GM12892 (cell line): ENCODE results near the gene SPNS3.
A peak's percentile ranks its signal among the peaks of the same experiment; 100 is the strongest.

Source experiments
- DNase-seq: peaks from one replicate; pipeline ENCODE4 v3.0.0; 2011; ENCODE audit not compliant: insufficient read length
- FAIRE-seq: peaks from 2 replicates; lab custom pipeline; 2011; peaks lifted over from hg19 to GRCh38; lab: Jason Lieb, UNC
- POLR2A ChIP-seq: IDR thresholded peaks from 2 replicates; pipeline ENCODE4 v1.6.1; 2011; ENCODE audit warnings: low read depth, low read length, control low read depth
- POLR2AphosphoS5 ChIP-seq: IDR thresholded peaks from 2 replicates; pipeline ENCODE4 v1.6.1; 2011; ENCODE audit warnings: low read depth, low read length, control low read depth
- TAF1 ChIP-seq: IDR thresholded peaks from 2 replicates; pipeline ENCODE4 v1.6.1; 2011; ENCODE audit warnings: low read depth, mild to moderate bottlenecking, control low read depth, low read length, borderline replicate concordance

The SPNS3 gene

DNA sequence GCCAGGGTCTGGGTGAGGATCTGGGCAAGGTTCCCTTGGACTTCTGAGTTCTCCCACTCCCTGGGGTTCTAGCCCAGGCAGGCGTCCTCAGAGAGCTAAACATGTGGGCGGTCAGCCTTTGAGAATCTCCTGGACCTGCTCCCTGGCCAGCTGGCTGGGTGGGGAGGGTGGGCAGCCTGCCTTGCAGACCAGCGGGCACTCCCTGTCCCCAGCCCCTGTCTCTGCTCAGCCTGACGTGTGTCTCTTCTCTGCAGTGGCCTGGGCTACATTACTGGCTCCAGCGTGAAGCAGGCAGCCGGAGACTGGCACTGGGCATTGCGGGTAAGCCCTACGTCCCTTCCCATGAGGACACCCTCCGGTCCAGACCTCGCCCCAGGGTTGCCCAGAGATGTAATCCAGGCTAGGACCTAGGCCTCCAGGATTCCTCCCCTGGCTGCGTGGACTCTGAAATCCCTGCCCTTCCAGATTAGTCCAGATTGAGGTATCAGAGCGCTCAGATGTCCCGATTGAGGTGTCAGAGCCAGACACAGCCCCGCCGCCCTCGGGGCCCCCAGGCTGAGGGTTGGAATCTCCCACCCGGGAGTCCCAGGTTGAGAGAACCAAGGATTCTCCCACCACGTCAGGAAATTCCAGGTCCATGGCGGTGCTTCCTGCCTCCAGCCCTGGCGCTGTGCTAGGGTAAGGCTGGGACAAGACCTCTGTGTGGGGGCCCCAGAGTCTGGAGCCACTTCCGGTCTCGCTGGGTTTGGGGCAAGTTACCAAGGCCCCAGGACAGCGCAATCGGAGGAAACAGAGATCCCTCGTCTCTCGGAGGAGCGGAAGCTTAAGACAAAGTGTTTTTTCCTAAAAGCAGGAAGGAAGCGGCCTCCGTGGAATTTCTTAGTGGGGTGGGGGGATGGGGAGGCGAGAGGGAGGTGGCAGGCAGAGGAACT lies 97.3 kb downstream of the SPNS3 start:
- FAIRE-seq = no peak
- TF ChIP-seq POLR2A (no peak), TAF1 (no peak), POLR2AphosphoS5 (no peak)
- DNase-seq = no peak

DNA sequence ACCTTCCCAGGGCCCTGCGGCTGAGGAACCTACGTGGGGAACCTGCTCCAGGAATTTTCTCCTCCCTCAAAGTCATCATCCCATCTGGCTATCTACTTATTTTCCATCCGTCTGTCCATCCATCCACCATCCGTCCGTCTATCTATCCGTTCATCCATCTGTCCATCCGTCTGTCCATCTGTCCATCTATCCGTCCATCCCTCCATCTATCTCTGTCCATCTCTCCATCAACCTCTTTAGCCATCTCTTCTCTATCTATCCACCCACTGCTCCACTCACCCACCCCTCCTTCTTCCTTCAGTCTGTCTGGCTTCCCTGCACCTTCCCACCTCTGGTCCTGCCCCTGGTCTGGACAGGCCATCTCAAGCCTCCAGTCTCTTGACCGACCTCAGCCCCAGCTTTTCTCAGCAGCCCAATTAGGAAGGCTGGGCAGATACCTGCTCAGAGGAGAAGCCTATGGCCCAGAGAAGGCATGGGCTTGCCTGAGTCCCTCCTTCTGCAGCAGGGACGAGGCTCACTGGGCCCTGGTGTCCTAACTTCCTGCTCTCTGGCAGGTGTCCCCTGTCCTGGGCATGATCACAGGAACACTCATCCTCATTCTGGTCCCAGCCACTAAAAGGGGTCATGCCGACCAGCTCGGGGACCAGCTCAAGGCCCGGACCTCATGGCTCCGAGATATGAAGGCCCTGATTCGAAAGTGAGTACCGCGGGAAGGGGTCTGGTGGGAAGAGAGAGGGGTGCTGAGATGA lies 98.4 kb downstream of the SPNS3 start:
- no peak for DNase-seq
- TF ChIP-seq POLR2A (no peak), TAF1 (no peak), POLR2AphosphoS5 (no peak)

DNA sequence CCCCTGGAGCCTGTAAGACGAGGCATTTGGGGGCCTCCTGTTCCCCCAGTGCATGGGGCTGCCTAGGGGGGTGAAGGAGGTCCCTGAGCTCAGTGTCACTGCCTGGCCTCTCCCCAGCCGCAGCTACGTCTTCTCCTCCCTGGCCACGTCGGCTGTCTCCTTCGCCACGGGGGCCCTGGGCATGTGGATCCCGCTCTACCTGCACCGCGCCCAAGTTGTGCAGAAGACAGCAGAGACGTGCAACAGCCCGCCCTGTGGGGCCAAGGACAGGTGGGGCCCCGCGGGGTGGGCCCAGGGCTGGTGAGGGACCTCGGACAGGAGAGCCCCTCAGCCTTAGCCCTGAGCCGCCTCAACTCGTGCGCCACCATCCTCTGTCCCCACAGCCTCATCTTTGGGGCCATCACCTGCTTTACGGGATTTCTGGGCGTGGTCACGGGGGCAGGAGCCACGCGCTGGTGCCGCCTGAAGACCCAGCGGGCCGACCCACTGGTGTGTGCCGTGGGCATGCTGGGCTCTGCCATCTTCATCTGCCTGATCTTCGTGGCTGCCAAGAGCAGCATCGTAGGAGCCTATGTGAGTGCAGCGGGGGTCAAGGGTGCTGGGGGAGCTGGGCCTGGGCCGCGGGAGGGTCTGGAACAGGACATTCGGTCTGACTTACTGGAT lies 99.3 kb downstream of the SPNS3 start:
- DNase-seq = no peak
- TF ChIP-seq POLR2A (no peak), TAF1 (no peak), POLR2AphosphoS5 (no peak)
- no peak for FAIRE-seq

More for the DNA sequence above, 98.4 kb downstream of the SPNS3 start:
- FAIRE-seq = no peak

DNA sequence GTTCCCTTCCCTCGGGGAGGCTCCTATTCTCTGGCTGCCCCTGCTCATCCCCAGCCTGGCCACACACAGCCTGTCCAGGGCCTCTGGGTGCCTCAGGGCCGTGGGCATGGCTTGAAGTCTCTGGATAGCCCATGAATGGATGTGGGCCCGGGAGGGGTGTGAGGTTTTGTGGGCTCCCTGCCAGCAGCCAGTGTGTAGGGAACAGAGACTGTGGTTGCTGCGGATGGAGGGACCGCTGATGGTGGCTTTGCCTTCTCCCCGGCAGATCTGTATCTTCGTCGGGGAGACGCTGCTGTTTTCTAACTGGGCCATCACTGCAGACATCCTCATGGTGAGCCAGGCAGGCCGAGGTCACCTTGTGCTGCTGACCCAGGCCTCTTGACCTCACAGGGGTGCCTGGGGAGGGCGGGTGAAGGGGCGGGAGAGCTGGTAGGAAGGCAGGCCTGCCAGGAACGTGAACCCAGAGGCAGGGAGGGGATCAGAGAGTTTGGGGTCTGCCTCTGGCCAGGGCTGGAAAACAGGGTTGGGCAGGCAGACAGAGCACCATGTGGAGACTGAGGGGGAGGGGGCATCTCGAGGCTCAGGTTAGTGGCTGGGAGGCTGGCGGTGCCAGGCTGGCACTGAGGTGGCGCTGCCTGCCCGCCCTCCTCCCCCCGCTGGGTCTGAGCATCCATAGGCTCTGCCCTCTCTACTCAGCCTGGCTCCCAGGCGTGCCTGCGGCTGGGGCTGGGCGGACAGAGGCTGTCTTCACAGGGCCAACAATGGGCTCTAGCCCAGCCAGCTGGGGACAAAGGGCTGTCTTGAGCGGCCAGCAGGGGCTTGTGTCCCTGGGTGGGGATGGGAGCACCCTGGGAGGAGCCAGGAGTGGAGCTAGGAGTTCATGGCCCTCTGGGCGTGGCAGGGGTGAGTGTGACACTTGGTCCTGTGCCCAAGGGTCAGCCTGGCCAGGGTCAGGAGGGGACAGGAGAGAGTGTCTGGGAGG lies 100.1 kb downstream of the SPNS3 start:
- FAIRE-seq (no peak), DNase-seq (no peak)
- TF ChIP-seq POLR2AphosphoS5 = no peak
- TF ChIP-seq TAF1 = no peak
- no peak; the same call in 1 of the 2 replicates for TF ChIP-seq POLR2A

DNA sequence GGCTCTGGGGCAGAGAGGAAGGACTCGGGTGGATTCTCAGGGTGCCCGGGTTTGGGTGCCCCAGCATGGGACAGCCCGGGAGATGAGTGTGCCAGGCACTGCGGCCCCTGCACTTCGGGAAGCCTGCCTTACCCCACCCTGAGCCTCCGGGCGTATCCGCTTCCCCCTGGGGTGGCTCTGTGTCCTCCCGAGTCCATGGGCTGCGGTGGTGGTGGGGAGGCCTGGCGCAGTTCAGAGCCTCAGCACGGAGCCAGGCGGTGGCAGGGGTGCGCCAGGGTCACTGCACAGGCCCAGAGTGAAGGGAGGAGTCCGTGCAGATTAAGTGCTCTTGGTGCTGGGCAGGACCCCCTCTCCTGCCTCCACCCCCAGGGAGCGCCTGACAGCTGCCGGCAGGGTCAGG lies 100.8 kb downstream of the SPNS3 start:
- DNase-seq (no peak), FAIRE-seq (no peak)
- no peak for TF ChIP-seq TAF1
- no peak for TF ChIP-seq POLR2A

DNA sequence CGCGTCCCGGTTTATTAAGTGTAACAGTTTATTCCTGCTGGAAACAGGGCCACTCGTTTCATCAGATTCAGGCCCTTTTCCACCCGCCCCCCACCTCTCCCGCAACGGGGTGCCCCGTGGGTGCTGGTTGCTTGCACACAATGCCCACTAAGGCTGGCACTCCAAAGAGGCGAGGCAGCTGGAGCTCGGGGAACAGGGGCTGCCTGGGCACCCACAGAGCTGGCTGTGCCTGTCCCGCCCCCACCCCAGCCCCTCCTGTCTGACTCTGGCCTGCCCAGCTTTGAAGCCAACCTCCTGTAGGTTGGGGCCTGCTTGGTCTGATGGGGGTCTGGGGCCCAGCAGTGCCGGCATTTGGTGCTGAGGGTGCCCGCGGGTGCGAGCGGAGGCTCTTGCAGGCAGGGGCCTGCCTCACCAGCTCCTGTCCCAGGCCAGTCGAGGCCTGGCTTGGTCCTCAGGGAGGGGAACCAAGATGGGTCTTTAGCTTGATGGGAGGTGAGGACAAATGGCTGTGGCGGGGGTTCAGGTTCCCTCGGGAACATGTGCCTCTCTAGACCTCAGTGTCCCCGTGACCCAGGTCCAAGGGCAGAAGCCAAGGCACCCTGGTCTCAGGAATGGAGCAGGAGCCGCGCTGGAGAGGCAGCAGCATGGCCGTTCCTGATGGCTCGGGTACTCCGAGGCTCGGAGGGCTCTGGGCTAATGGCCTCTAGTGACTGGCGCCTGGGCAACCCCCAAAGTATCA lies 101.4 kb downstream of the SPNS3 start:
- FAIRE-seq = no peak
- no peak for DNase-seq
- TF ChIP-seq POLR2AphosphoS5 (no peak), TAF1 (no peak), POLR2A (no peak)

DNA sequence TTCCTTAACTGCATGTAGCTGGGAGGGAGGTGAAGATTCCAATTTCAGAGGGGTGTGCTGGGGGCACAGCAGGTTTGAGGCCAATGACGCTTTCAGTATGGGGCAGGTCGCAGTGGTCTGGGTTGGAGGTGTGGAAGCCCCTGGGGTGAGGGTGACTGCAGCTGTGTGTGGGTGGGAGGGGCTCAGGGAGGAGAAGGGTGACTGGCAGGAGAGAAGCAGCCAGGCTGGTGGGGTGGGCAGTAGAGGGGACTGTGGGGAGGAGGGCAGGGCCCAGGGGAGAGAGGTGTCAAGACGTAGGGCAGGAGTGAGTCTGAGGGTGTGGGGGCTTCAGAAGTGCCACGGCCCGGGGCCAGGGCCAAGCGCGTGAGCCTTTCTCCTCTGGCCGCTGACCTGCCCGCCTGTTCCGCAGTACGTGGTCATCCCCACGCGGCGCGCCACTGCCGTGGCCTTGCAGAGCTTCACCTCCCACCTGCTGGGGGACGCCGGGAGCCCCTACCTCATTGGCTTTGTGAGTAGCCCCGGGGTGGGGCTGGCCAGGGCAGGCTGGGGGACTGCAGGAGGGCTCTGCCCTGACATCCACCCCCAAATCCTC lies 102.0 kb downstream of the SPNS3 start:
- TF ChIP-seq POLR2A (no peak), TAF1 (no peak), POLR2AphosphoS5 (no peak)
- no peak for FAIRE-seq
- DNase-seq = no peak

DNA sequence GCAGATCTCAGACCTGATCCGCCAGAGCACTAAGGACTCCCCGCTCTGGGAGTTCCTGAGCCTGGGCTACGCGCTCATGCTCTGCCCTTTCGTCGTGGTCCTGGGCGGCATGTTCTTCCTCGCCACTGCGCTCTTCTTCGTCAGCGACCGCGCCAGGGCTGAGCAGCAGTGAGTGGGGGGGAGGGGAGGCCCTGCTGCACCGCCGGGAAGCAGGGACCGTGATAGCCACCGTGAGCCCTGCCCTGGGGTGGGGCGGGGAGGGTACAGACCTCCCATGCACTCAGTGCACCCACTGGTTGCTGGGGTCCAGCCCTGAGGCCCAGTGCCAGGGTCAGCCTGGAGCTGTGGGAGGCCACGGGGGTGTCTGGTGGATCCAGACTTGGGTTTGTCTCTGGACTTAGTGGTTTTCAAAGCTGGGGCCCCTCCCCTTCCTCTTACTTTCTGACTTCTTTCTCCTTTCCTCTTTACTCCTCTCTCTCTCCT lies 102.6 kb downstream of the SPNS3 start:
- peak; percentile 65 for TF ChIP-seq POLR2AphosphoS5
- TF ChIP-seq POLR2A = no peak
- no peak for TF ChIP-seq TAF1
- no peak for DNase-seq
- FAIRE-seq = no peak

DNA sequence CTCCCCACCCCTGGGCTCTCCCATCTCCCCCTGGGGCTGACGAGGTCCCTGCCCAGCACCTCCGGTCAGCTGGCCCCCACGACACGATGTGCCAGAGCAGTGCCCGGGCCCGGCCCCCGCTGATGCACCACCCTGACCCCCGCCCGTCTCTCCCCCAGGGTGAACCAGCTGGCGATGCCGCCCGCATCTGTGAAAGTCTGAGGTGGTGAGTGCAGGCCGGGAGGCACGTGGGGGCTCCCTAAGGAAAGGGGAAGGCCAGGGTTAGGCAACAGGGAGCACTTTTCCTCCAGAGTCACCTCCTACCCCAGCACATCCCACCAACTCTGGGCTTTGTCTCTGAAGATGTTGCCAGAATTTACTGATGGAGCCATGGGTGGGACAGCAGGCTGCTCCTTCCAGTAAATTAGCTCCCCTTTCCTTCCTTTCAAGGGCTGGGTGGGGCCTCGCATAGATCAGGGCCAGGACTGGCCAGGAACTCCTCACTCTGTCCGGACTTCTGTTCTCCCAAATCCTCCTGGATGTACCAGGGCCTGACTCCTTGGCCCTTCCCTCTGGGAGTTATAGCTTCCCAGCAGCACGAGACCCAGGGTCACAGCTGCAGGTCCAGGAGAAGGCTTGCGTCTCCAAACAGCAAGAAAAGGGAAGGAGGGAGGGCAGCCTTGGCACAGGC lies 103.1 kb downstream of the SPNS3 start:
- TF ChIP-seq TAF1 (no peak), POLR2A (no peak), POLR2AphosphoS5 (peak; percentile 21; the same call in 1 of the 2 replicates)
- FAIRE-seq (no peak), DNase-seq (no peak)
